Keratinocyte (primary cell): ENCODE measurements around the gene EPHB1. TPM values are rescaled to one million over a fixed set of nuclear protein-coding genes. Genes with fewer than 3 reads are reported as not detected.

Experiments used
- DNase-seq: peaks from one replicate; pipeline ENCODE4 v3.0.0-alpha.2; 2011; ENCODE audit warnings: low read depth, missing footprints, low spot score
- FAIRE-seq: peaks from 2 replicates; lab custom pipeline; 2011; peaks lifted over from hg19 to GRCh38; lab: Jason Lieb, UNC
- H2AFZ ChIP-seq: 2 replicates; pipeline ENCODE4 v1.6.0; 2012; ENCODE audit warnings: low read length, control low read depth, inconsistent platforms; ENCODE audit not compliant: control insufficient read depth
- H3K27ac ChIP-seq: 2 replicates; pipeline ENCODE4 v1.5.1; 2011; ENCODE audit warnings: low read length; ENCODE audit not compliant: control insufficient read depth, insufficient read depth
- H3K27me3 ChIP-seq: 3 replicates; pipeline ENCODE4 v1.6.0; 2011; ENCODE audit warnings: low read length; ENCODE audit not compliant: control insufficient read depth, insufficient read depth; ENCODE audit errors: extremely low read depth
- H3K36me3 ChIP-seq, 2 experiments: 2 replicates in 1 of 2; 3 replicates in 1 of 2; pipeline ENCODE4 v1.5.1; 2011; ENCODE audit warnings: low read length in 2 of 2, mild to moderate bottlenecking in 1 of 2; ENCODE audit not compliant: control insufficient read depth in 2 of 2, insufficient read depth in 2 of 2; ENCODE audit errors: extremely low read depth in 1 of 2
- H3K4me1 ChIP-seq: 3 replicates; pipeline ENCODE4 v1.5.1; 2011; ENCODE audit warnings: low read length; ENCODE audit not compliant: control insufficient read depth, insufficient read depth; ENCODE audit errors: extremely low read depth
- H3K4me2 ChIP-seq: 3 replicates; pipeline ENCODE4 v1.6.0; 2011; ENCODE audit warnings: low read depth, low read length; ENCODE audit not compliant: control insufficient read depth, insufficient read depth; ENCODE audit errors: extremely low read depth
- H3K4me3 ChIP-seq, 3 experiments: fragments of 200-600 bp in 1 of 3; sonication (generic) in 1 of 3; 2 replicates in 2 of 3; 3 replicates in 1 of 3; pipeline ENCODE4 v1.5.1; 2011 to 2016; ENCODE audit warnings: low read length in 3 of 3, mild to moderate bottlenecking in 3 of 3, control low read depth in 2 of 3, inconsistent platforms in 1 of 3, low read depth in 1 of 3, mixed read lengths in 1 of 3, mixed run types in 1 of 3, moderate library complexity in 1 of 3; ENCODE audit not compliant: control insufficient read depth in 2 of 3, insufficient read depth in 2 of 3; ENCODE audit errors: extremely low read depth in 1 of 3
- H3K79me2 ChIP-seq: 2 replicates; pipeline ENCODE4 v1.6.0; 2012; ENCODE audit warnings: low read length; ENCODE audit not compliant: control insufficient read depth, insufficient read depth
- H3K9ac ChIP-seq: 3 replicates; pipeline ENCODE4 v1.6.0; 2011; ENCODE audit warnings: low read length; ENCODE audit not compliant: control insufficient read depth, insufficient read depth; ENCODE audit errors: extremely low read depth
- H3K9me1 ChIP-seq: 3 replicates; pipeline ENCODE4 v1.6.0; 2011; ENCODE audit warnings: low read length; ENCODE audit not compliant: control insufficient read depth, insufficient read depth; ENCODE audit errors: extremely low read depth
- H3K9me3 ChIP-seq: 2 replicates; pipeline ENCODE4 v1.5.1; 2012; ENCODE audit warnings: low read depth, low read length; ENCODE audit not compliant: control insufficient read depth
- H4K20me1 ChIP-seq: 3 replicates; pipeline ENCODE4 v1.6.0; 2011; ENCODE audit warnings: low read length; ENCODE audit not compliant: control insufficient read depth, insufficient read depth; ENCODE audit errors: extremely low read depth
- CTCF ChIP-seq, 3 experiments: IDR thresholded peaks in 1 of 3; conservative IDR thresholded peaks in 1 of 3; optimal IDR thresholded peaks in 1 of 3; 2 replicates in 2 of 3; 3 replicates in 1 of 3; pipeline versions ENCODE3 to v1.5.1; 2011; ENCODE audit warnings: low read length in 3 of 3, mild to moderate bottlenecking in 3 of 3, moderate library complexity in 2 of 3, control low read depth in 1 of 3, inconsistent platforms in 1 of 3; ENCODE audit not compliant: insufficient read depth in 2 of 3; ENCODE audit errors: extremely low read depth in 1 of 3
- EZH2 ChIP-seq: IDR thresholded peaks from one replicate; pipeline ENCODE4 v1.6.1; 2012; ENCODE audit warnings: inconsistent platforms, mild to moderate bottlenecking, low read length, moderate library complexity
- dilution Hi-C: fragments of 300-500 bp; cut with MboI; formaldehyde crosslinking; loops from one replicate; pipeline ENCODE4 v1.7.0; 2020; ENCODE audit warnings: low sequenced_read_pairs; ENCODE audit not compliant: extremely low pct_ligation_motif_present
- polyA plus RNA-seq, 5 experiments: library from polyadenylated mRNA; depleted of rRNA in 3 of 5; stranded (reverse) in 3 of 5; stranded (forward) in 1 of 5; unstranded in 1 of 5; fragments of >200 nt; gene quantifications; 1 replicate in 1 of 5; 2 replicates in 3 of 5; 3 replicates in 1 of 5; pipeline versions ENCODE4 v1.2.1 to v1.2.3, GENCODE V29; 2011 to 2012; ENCODE audit warnings: missing spikeins in 2 of 5, low read depth in 1 of 5, low replicate concordance in 1 of 5

Gene EPHB1
- polyA plus RNA-seq, 1 donor (not counting 4 experiments of a cell fraction or from before 2014, with no cell fraction given): 0.01 TPM

- TF ChIP-seq EZH2: no peak
- TF ChIP-seq CTCF (optimal IDR thresholded peaks at IDR 0.05 in 1 of 3, IDR thresholded peaks at IDR 0.05 in 1 of 3, conservative IDR thresholded peaks at IDR 0.05 in 1 of 3; ENCODE audit: extremely low read depth in 1 of 3, insufficient read depth in 2 of 3, low read length in 3 of 3): no peak
- Histone ChIP-seq H3K9me1 (no peaks in the 10 kb centered on the region), H4K20me1 (no peaks in the 10 kb centered on the region), H3K27ac (no peak overlapping the region), H3K4me2 (no peak overlapping the region), H3K9ac (no peak overlapping the region), H2AFZ (no peak overlapping the region), H3K36me3 (no peaks in the 10 kb centered on the region), H3K9me3 (no peaks in the 10 kb centered on the region), H3K27me3 (no peaks in the 10 kb centered on the region), H3K4me3 (no peak overlapping the region), H3K4me1 (no peaks in the 10 kb centered on the region), H3K79me2 (no peaks in the 10 kb centered on the region)
- DNase-seq (no peak), FAIRE-seq (no peak)
- dilution Hi-C loops: no loop called here
Observed at GRCh38 chr3:134858441-134859035, 63.5 kb downstream of the EPHB1 start.

GRCh38 chr3:134859341-134859740 lies 64.3 kb downstream of the EPHB1 start:
- no peak overlapping the region for H2AFZ ChIP-seq
- H3K9me1 ChIP-seq: no peaks in the 10 kb centered on the region
- no peaks in the 10 kb centered on the region for H3K79me2 ChIP-seq
- no peak overlapping the region for H3K9ac ChIP-seq
- no peak for DNase-seq
- H3K4me2 ChIP-seq: no peak overlapping the region
- dilution Hi-C loops: no loop called here
- no peaks in the 10 kb centered on the region for H3K4me1 ChIP-seq
- H3K27ac ChIP-seq: no peak overlapping the region
- no peaks in the 10 kb centered on the region for H4K20me1 ChIP-seq
- FAIRE-seq: no peak
- no peak overlapping the region for H3K4me3 ChIP-seq
- H3K9me3 ChIP-seq: no peaks in the 10 kb centered on the region
- TF ChIP-seq CTCF (optimal IDR thresholded peaks at IDR 0.05 in 1 of 3, IDR thresholded peaks at IDR 0.05 in 1 of 3, conservative IDR thresholded peaks at IDR 0.05 in 1 of 3; ENCODE audit: extremely low read depth in 1 of 3, insufficient read depth in 2 of 3, low read length in 3 of 3): no peak
- TF ChIP-seq EZH2: no peak
- H3K36me3 ChIP-seq: no peaks in the 10 kb centered on the region
- no peaks in the 10 kb centered on the region for H3K27me3 ChIP-seq
